PFSK-1 (cell line): Measurements from ENCODE around the gene SGO2.

Experiments used
- POLR2AphosphoS5 ChIP-seq: IDR thresholded peaks from 2 replicates; pipeline ENCODE4 v1.6.1; 2012; ENCODE audit warnings: low read depth, mild to moderate bottlenecking, control low read depth, low read length, moderate library complexity
- REST ChIP-seq, 2 experiments: IDR thresholded peaks; 2 replicates each; pipeline versions ENCODE4 v1.6.1 to v1.8.0; 2011 to 2012; ENCODE audit warnings: low read depth in 2 of 2, low read length in 2 of 2, control low read depth in 1 of 2, inconsistent platforms in 1 of 2, mild to moderate bottlenecking in 1 of 2, moderate library complexity in 1 of 2; ENCODE audit not compliant: insufficient read depth in 1 of 2
- SIN3A ChIP-seq: IDR thresholded peaks from 2 replicates; pipeline ENCODE4 v1.6.1; 2012; ENCODE audit warnings: mild to moderate bottlenecking, low read length, moderate library complexity, borderline replicate concordance; ENCODE audit not compliant: insufficient read depth
- TAF1 ChIP-seq: IDR thresholded peaks from 2 replicates; pipeline ENCODE4 v1.6.1; 2012; ENCODE audit warnings: low read length, control low read depth, borderline replicate concordance; ENCODE audit not compliant: insufficient read depth

- TF ChIP-seq TAF1, result no peak
- no peak for TF ChIP-seq POLR2AphosphoS5
- TF ChIP-seq REST (IDR thresholded peaks at IDR 0.05; ENCODE audit: insufficient read depth in 1 of 2, low read depth in 2 of 2, low read length in 2 of 2), result no peak
- TF ChIP-seq SIN3A, result no peak
These were observed 37.8 kb upstream of the SGO2 start for GRCh38 chr2:200488169-200488568.
